ENCODE results near the gene AARS1. TPM values are rescaled to one million over a fixed set of nuclear protein-coding genes. Genes with fewer than 3 reads are reported as not detected.
A peak's percentile ranks its signal among the peaks of the same experiment; 100 is the strongest.
"Not testable (repeated sequence)": the region's sequence is repeated elsewhere in the genome, so short reads cannot be mapped to it uniquely, and the experiment has no call there.

Gene AARS1
- total RNA-seq, 4 donors from 2014 or later: 30.3 to 102 (median 59.1) TPM

GRCh38 chr16:70298988-70299938, 10.0 kb upstream of the AARS1 start, which contains the start of gene DDX19B:
Gene DDX19B, plus strand, starts transcription at chr16:70299186. Its CDS starts 112 bp downstream, at chr16:70299298.
- TF ChIP-seq, protein P1, sequence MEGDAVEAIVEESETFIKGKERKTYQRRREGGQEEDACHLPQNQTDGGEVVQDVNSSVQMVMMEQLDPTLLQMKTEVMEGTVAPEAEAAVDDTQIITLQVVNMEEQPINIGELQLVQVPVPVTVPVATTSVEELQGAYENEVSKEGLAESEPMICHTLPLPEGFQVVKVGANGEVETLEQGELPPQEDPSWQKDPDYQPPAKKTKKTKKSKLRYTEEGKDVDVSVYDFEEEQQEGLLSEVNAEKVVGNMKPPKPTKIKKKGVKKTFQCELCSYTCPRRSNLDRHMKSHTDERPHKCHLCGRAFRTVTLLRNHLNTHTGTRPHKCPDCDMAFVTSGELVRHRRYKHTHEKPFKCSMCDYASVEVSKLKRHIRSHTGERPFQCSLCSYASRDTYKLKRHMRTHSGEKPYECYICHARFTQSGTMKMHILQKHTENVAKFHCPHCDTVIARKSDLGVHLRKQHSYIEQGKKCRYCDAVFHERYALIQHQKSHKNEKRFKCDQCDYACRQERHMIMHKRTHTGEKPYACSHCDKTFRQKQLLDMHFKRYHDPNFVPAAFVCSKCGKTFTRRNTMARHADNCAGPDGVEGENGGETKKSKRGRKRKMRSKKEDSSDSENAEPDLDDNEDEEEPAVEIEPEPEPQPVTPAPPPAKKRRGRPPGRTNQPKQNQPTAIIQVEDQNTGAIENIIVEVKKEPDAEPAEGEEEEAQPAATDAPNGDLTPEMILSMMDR (IDR thresholded peaks at IDR 0.05): peak in 1 of 6 experiments; percentile 10
- TF ChIP-seq POLR2A (IDR thresholded peaks at IDR 0.05): peak in 1 of 2 donors; percentile 59
- Histone ChIP-seq H3K9me3 (no peaks in the 10 kb centered on the region), H3K27ac (peak within 1 kb of the TSS; percentile 93 to 98 (median 95)), H3K36me3 (peaks cover 0 to 6% (median 0%) of the 10 kb centered on the region in 3 donors), H3K27me3 (no peaks in the 10 kb centered on the region), H3K4me3 (peak within 1 kb of the TSS; percentile 75 to 96 (median 80)), H3K4me1 (peaks cover 0 to 10% (median under 1%) of the 10 kb centered on the region in 4 donors)
- DNase-seq: peak; percentile 83 to 90 (median 84)

DNA sequence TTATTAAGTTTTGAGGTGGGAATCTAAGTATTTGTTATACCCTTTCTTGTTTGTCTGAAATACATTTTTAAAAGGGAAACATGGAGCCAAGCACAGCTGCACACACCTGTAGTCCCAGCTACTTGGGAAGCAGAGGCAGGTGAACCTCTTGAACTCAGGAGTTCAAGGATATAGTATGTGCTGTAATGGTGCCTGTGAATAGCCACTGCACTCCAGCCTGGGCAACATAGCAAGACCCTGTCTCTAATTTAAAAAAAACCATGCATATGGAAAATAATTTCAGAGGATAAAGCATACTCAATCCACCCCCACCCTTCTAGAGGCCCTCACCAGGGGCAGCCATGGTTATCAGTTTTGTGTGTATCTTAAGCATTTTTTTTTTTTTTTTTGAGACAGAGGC, 6.3 kb upstream of the AARS1 start:
- Histone ChIP-seq H3K36me3 (peaks cover 0 to 4% (median 0%) of the 10 kb centered on the region in 3 donors), H3K27ac (no peak overlapping the region), H3K9me3 (no peaks in the 10 kb centered on the region), H3K4me1 (peaks cover 0 to 10% (median 0%) of the 10 kb centered on the region in 4 donors), H3K4me3 (no peak overlapping the region), H3K27me3 (no peaks in the 10 kb centered on the region)
- no peak for TF ChIP-seq POLR2A (IDR thresholded peaks at IDR 0.05)
- TF ChIP-seq, protein P1 (IDR thresholded peaks at IDR 0.05): no peak
- DNase-seq: no peak

GRCh38 chr16:70294385-70295025, 5.2 kb upstream of the AARS1 start:
- TF ChIP-seq, protein P1 (IDR thresholded peaks at IDR 0.05): no peak
- no peak for TF ChIP-seq POLR2A (IDR thresholded peaks at IDR 0.05)
- DNase-seq: no peak
- Histone ChIP-seq H3K27me3 (no peaks in the 10 kb centered on the region), H3K9me3 (no peaks in the 10 kb centered on the region), H3K27ac (no peak overlapping the region), H3K36me3 (no peaks in the 10 kb centered on the region), H3K4me3 (no peak overlapping the region), H3K4me1 (peaks cover 0 to 5% (median 0%) of the 10 kb centered on the region in 4 donors)

DNA sequence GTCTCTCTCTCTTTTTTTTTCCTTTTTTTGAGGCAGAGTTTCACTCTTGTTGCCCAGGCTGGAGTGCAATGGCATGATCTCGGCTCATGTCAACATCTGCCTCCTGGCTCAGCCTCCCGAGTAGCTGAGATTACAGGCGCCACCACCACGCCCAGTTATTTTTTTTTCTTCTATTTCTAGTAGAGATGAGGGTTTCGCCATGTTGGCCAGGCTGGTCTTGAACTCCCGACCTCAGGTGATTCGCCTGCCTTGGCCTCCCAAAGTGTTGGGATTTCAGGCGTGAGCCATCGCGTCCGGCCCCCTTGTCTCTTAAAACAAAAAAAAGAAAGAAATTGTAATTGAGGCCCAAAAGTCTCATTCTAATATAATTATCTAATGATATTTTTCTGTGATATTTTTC, 2.8 kb upstream of the AARS1 start:
- DNase-seq, H3K27me3 ChIP-seq, H3K27ac ChIP-seq: not testable (repeated sequence)

DNA sequence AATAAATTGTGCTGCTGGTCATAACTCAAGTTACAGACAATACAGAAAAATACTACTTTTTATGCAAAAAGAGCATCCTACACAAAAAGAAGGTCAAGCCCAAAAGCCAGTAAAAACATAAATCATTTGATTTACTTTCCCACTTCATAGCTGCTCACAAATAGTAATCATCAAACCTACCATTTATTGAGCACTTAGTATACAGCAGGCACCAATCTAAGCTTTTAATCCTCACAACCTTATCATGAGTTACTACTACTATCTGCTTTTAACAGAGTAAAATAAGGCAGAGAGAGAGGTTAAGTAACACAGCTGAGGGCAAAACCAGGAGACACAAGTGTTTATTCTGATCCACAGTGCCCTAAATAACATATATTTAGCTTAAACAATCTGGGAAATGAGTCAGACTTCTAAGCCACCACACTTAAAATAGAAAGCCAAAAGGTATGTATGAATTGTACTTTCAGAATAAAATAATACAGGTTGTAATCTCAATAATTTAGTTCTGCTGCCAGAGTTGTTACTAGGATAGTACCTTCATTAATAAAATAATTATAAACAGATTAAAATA, 1.7 kb upstream of the AARS1 start:
- Histone ChIP-seq H3K27ac (no peak overlapping the region), H3K9me3 (no peaks in the 10 kb centered on the region), H3K4me3 (no peak overlapping the region), H3K4me1 (peaks cover 0 to 10% (median 2%) of the 10 kb centered on the region in 4 donors), H3K36me3 (no peaks in the 10 kb centered on the region), H3K27me3 (no peaks in the 10 kb centered on the region)
- DNase-seq: no peak
- TF ChIP-seq, protein P1 (IDR thresholded peaks at IDR 0.05): no peak
- no peak for TF ChIP-seq POLR2A (IDR thresholded peaks at IDR 0.05)

More for the DNA sequence above, 2.8 kb upstream of the AARS1 start:
- not testable (repeated sequence) for H3K36me3 ChIP-seq, H3K4me3 ChIP-seq, H3K9me3 ChIP-seq
- peaks cover 0 to 10% (median 2%) of the 10 kb centered on the region in 4 donors for H3K4me1 ChIP-seq

- H3K9me3 ChIP-seq, H3K36me3 ChIP-seq, H3K27me3 ChIP-seq: not testable (repeated sequence)
- H3K27ac ChIP-seq: peak overlapping the region in 2 of 4 donors; percentile 57 to 87
- H3K4me1 ChIP-seq: peaks cover 0 to 21% (median 2%) of the 10 kb centered on the region in 4 donors
- peak in 1 of 3 donors; percentile 36 for DNase-seq
- peak overlapping the region in 2 of 4 donors; percentile 80 to 82 for H3K4me3 ChIP-seq
Observed at GRCh38 chr16:70287304-70287971, 1.9 kb downstream of the AARS1 start.

Measured in Peyer's patch (tissue), 4 donors.